GM15510 (cell line): Measurements from ENCODE around the gene PPP1R8.

Source experiments
- POLR2A ChIP-seq: IDR thresholded peaks from 3 replicates; pipeline ENCODE4 v1.6.1; 2011; ENCODE audit warnings: borderline replicate concordance; ENCODE audit not compliant: insufficient read length; ENCODE audit errors: extremely low read depth

PPP1R8 gene

DNA sequence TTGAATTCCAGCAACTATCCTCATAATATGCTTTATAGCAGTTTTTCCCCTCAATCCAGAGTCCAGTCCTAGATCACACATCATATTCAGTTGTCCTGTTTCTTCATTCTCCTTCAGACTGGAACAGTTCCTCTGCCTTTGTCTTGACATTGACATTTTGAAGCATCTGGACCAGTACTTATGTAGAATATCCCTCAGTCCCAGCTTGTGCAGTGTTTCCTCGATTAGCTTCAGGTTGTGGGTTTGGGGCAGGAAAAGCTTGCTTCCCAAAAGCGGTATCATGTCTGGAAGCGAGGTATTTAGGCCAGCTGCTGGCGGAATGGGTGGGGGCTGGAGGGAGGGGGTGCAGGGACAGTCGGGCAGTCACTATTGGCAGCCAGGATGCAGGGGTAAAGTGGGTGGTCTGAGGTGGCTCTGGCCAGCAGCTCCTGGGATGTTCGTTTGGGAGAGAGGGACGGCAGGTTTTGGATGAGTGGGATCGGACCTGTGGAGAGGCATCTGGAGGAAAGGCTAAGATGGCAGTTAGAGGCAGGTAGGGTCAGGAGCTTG, 48.3 kb downstream of the PPP1R8 start:
- no peak for TF ChIP-seq POLR2A

DNA sequence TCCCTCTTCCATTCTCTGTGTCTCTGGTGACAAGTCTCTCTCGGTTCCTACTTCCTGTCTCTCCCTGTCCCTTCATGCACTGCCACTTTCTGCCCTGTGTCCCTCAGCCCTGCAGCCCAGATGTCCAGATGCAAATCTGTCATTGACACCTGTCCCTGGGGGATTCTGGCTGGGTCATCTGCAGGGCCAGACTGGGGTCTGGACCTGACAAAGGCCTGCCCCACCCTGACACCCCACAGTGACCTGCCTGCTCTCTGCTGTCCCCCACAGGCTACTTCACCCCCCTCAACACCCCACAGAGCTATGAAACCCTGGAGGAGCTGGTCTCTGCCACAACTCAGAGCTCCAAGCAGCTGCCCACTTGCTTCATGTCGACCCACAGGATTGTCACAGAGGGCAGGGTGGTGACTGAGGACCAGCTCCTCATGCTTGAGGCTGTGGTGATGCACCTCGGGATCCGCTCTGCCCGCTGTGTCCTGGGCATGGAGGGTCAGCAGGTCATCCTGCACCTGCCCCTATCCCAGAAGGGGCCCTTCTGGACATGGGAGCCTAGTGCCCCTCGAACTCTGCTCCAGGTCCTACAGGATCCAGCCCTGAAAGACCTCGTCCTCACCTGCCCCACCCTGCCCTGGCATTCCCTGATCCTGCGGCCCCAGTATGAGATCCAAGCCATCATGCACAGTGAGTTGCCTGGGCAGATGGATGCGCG, 48.9 kb downstream of the PPP1R8 start:
- no peak for TF ChIP-seq POLR2A

GRCh38 chr1:27882543-27882903, 51.9 kb downstream of the PPP1R8 start:
- no peak for TF ChIP-seq POLR2A

DNA sequence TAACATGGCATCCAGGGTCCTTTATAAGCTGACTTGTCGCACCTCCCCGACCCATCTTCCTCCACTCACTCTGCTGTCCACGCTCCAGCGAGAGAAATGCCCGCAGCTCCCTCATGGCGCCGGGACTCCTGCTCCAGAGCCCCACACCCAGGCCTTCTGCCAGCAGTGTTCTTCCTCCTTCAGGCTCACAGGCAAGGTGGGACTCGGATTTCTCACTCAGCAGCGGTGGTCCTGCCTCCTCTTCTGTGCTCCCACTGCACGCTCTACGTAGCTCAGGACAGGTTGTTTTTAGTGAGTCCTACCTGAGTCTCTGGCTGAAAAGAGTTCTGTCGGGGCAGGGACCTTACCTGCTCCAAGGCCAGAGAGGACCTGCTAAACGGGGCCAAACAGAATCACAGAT, 53.0 kb downstream of the PPP1R8 start:
- TF ChIP-seq POLR2A: no peak

GRCh38 chr1:27884006-27884954, 53.7 kb downstream of the PPP1R8 start:
- no peak for TF ChIP-seq POLR2A

GRCh38 chr1:27885114-27885528, 54.5 kb downstream of the PPP1R8 start:
- no peak for TF ChIP-seq POLR2A

DNA sequence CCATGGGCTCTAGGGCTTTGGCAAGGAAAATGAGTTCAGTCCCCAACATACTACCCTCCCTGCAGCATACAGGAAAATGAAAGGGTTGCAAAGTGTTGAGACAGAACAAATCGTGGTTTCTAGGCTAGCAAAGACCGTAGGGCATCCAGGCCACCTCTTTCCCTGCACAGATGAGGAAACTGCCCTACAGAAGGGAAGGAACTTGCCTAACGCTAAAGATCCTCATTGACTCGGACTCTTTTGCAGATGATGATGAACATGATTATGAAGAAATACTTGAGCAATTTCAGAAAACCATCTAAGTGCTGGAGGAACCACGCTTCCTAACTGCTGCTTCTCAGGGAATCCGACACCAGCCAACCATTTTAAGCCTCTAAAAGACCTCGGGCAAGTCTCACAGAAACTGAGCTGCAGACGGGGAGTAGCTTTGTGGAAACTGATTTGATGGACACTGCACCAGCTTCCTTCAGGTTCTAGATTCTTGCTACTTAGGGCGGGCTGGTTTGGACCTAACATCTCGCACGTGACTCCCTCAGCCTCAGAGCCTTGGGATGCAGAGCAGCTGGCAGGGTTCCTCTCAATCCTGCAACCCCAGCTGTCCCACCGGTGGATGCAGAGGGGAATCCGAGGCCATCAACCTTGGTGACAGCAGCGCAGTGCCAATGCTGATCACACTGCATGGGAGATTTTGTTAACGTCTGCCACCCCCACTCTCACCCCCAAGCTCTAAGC, 55.2 kb downstream of the PPP1R8 start:
- no peak for TF ChIP-seq POLR2A

GRCh38 chr1:27886353-27886679, 55.7 kb downstream of the PPP1R8 start:
- TF ChIP-seq POLR2A: no peak

DNA sequence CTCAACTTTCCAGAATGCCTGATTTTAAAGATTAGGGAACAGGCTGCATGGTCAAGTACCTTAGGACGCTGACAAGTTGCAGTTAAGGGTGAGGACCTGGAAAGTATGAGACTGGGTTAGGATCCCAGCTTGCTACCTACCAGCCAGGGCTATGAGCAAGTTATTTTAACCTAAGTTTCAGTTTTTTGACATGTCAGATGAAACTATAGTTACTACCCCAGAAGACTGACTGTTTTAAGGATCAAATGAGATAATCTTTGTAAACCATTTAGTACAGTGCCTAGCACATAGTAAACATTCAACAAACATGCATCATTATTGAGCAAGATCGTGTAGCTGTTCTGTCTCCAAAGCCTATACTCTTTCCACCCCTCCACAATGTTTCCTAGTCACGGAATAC, 56.2 kb downstream of the PPP1R8 start:
- TF ChIP-seq POLR2A: no peak

- no peak for TF ChIP-seq POLR2A
These were observed 56.8 kb downstream of the PPP1R8 start for GRCh38 chr1:27887215-27888021.

DNA sequence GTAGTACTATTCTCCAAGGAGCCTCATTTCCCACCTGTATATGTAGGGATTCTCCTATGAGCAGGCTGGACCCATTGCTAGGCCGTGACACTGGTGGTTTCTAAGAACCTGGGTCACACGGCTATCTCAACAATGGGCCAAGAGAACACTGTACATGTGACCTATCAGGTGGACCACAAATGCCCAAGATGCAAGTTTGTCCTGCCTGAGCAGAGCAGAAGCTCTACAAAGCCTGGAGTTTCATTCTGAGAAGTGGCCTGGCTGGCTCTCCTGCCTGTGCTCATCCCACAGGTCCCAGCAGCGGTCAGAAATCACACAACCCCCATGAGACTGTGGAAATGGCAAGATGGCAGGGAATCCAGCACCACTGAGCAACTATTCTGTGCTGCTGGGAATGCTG, 58.9 kb downstream of the PPP1R8 start:
- no peak for TF ChIP-seq POLR2A

- no peak for TF ChIP-seq POLR2A
These were observed 60.8 kb downstream of the PPP1R8 start for GRCh38 chr1:27891196-27891889.

DNA sequence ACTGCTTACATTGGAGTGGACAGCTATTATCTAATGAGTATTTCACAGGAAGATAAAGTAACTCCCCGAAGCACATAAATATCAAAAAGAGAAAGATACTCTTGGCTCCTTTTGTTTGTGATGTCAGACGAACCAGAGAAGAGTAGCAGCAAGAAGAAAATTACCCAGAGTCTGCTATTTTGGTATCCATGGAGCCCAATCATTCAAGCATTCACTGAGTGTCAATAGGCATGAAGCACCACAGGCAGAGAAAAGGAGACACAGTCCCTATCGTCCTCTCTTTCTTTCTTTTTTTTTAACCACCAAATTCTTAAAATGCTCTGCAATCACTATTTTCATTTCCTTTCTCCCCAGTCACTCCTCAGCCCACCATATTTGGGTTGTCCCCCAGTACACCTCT, 63.9 kb downstream of the PPP1R8 start:
- no peak for TF ChIP-seq POLR2A
